NCI-H187 (cell line): ENCODE data around the gene TMEM131.

ENCODE experiments used
- DNase-seq, 2 experiments: peaks; one replicate each; lab custom pipeline; 2025; lab: John Stamatoyannopoulos, UW

TMEM131 gene

GRCh38 chr2:98020516-98020915 lies 24.8 kb upstream of the TMEM131 start:
- DNase-seq: no peak

- DNase-seq: no peak
Observed at GRCh38 chr2:98016908-98017670, 21.3 kb upstream of the TMEM131 start.

- no peak for DNase-seq
Observed at GRCh38 chr2:98015671-98016070, 19.9 kb upstream of the TMEM131 start.

GRCh38 chr2:98014379-98014778 lies 18.6 kb upstream of the TMEM131 start:
- no peak for DNase-seq

DNA sequence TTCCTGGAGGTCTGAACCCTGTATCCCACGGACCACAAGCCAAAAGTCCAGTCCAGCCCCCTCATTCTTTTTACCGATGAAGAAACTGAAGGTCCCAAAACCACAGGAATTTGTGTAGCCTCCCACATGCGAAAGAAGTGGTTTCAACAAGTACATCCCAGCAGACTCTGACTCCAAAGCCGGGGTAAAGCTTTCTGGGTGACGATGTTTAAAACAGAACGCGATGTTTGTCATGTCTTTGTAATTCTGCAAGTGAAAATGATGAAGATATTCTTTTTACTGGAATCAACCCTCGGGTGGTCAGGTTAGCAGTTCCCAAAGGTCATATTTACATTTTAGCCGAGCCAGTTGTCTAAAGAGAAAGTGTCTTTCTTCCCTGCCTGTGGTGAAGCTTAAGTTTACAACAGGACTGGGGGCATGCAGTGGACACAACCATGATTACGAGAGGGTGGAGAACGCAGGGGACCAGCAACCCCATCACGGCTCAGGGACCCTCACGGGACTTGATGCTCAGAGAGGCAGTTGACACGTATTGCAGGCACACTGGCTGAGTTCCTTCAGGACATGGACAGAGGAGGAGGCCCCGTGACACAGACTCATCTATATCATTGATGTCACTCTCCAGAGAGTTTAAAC lies 17.8 kb upstream of the TMEM131 start:
- DNase-seq: no peak

DNA sequence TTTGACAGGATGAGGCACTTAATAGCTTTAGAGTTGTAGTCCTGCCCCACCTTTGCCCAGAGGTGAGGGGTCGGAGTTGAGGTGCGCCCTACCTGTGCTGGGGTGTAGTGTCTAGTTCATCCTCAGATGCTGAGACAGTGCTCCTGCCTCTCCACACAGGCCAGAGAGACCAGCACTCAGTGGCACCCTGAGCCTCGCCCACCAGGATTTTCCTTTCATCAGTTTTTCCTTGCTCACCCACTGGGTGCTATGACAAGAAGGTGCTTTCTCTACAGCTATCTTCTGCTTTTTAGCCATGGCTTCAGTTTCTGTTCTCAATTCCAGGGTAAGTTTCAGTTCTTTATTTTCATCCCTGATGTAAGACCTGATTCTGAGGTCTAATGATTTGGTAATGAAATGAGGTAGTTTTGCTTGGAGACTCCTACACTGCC lies 16.8 kb upstream of the TMEM131 start:
- no peak for DNase-seq

GRCh38 chr2:98009887-98010760 lies 14.4 kb upstream of the TMEM131 start:
- DNase-seq: no peak

- DNase-seq: no peak
Observed at GRCh38 chr2:98008415-98008814, 12.7 kb upstream of the TMEM131 start.

GRCh38 chr2:98006378-98006777 lies 10.6 kb upstream of the TMEM131 start:
- DNase-seq: no peak

GRCh38 chr2:98004613-98005012 lies 8.9 kb upstream of the TMEM131 start:
- no peak for DNase-seq

- DNase-seq: no peak
Observed at GRCh38 chr2:98004047-98004446, 8.3 kb upstream of the TMEM131 start.

GRCh38 chr2:97999536-97999935 lies 3.8 kb upstream of the TMEM131 start:
- no peak for DNase-seq

GRCh38 chr2:97998431-97999005 lies 2.8 kb upstream of the TMEM131 start:
- no peak for DNase-seq

- DNase-seq: peak in 1 of 2 experiments; percentile 54
Observed at GRCh38 chr2:97997784-97998392, 2.1 kb upstream of the TMEM131 start.

DNA sequence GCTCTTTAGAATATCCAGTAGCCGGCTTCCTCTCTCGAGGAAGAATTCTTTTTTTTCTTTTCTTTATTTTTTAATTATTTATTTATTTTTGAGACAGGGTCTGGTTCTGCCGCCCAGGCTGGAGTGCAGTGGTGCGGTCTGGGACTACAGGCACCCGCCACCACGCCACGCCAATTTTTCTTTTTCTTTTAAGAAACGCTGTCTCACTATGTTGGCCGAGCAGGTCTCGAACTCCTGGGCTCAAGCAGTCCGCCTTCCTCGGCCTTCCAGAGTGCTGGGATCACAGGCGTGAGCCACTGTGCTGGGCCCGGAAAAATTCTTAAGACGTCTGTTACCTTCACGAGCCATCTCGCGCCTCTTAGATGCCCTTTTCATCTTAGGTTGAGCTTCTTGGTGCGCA lies 931 bp upstream of the TMEM131 start:
- DNase-seq: no peak

DNA sequence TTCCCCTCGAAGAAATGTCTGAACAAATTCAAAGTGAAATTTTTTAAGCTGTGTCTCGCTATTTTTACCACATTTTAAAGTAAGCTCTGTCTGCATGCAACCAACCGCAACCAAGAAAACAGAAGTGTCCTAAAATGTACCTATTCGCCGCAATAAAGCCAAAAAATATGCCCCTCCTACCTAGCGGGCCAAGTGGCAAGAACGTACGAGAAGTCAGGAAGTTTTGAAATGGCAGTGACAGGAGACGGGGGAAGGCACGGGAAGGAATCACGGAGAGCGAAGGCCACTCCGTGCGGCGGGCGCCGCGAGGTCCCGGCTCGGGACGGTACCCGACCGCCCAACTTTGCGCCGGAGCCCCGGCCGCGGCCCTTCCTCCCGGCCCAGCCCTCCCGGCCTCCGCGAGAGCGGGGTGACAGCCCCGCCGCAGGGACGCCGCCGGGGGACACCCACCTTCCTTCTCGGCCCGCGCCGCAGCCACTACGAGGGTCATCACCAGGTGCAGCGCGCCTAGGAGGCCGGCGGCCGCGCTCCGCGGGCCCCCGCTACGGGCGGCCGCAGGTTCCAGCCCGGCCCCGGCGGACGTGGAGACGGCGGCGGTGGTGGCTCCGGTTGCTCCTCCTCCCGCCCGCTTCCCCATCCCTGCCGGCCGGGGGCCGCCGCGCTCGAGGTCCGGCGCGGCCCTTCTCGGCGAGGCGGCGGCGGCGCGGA lies 568 bp downstream of the TMEM131 start:
- DNase-seq: no peak

GRCh38 chr2:97994476-97994875 lies 1.3 kb downstream of the TMEM131 start:
- no peak for DNase-seq

DNA sequence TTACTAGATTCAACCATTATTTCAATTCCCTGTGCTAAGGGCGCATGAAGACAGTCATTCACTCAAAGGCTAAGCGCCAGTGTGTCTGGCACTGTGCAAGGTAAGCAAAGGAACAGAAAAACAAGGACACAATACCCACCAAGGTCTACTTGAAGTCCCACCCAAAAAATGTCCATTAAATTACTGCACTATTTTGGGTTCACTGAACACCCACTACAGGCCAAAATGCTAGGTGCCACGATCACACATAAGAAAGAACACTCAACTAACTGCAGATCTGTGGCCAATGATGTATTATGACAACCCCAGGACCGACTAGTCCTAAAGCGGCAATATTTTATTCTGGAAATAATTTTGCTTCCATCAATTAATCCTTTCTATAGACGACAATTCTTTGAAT lies 1.8 kb downstream of the TMEM131 start:
- no peak for DNase-seq

DNA sequence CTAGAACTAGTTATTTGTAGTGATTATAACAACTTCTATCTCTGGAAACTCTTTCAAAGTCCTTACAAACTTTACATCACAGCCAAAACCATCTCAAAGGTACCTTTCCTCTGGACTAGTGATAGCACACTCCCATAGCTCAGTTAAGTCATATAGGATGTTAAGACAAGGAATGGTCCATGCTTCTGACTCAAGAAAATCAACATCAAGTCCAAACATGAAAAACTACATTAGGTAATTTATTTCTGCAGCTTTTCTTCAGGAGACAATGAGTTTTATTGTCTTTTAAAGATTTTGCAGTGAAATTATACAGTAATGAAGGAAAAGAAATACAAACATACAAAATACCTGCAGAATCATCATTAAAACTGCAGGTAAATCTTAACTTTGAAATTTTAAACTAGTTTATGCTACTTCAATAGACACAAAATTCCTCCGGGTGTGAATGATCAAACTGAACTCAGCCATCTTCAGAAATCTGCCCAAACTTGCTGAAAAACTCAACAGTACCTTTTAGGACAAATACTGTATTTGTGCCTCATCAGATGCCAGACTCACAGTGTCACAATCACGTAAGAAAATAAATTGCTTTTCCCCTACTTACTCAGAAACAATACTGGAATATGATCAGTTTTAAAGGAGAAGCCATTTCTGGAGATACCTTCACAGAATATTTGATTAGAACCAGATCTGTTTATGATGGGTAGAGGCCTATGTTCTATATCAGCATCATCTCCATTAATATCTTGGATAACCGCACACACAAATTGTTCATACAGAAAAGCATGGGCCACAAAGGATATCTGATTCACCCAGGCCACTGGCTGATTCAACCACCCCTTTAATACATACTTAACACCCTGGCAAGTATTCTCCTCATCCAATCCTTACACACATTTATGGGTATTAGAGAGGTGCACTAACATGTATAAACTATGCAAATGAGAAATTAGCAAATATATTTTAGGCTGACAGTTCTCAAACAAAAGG lies 2.6 kb downstream of the TMEM131 start:
- no peak for DNase-seq
